DND-41 (cell line): Measurements from ENCODE around the gene FBXL5.

Experiments
- ATAC-seq: fragments of 200-7000 bp; cut with Tn5 transposase; 3 replicates; pipeline ENCODE4 v1.9.1; 2021; ENCODE audit warnings: low read depth; ENCODE audit not compliant: insufficient read depth
- DNase-seq: peaks from one replicate; pipeline ENCODE4 v3.0.0-alpha.2; 2020
- H2AFZ ChIP-seq: 2 replicates; pipeline ENCODE4 v1.6.0; 2012; ENCODE audit warnings: low read depth, low read length
- H3K27ac ChIP-seq: 2 replicates; pipeline ENCODE4 v1.5.1; 2012; ENCODE audit warnings: low read length, inconsistent platforms
- H3K27me3 ChIP-seq: fragments of 200-600 bp; sonication (generic); 2 replicates; pipeline ENCODE4 v1.6.0; 2012; ENCODE audit warnings: low read length, mild to moderate bottlenecking, inconsistent platforms; ENCODE audit not compliant: insufficient read depth, poor library complexity
- H3K36me3 ChIP-seq: 2 replicates; pipeline ENCODE4 v1.5.1; 2012; ENCODE audit warnings: low read length, inconsistent platforms; ENCODE audit not compliant: insufficient read depth
- H3K4me1 ChIP-seq: 2 replicates; pipeline ENCODE4 v1.5.1; 2012; ENCODE audit warnings: mild to moderate bottlenecking, low read length; ENCODE audit not compliant: insufficient read depth
- H3K4me2 ChIP-seq: 2 replicates; pipeline ENCODE4 v1.6.0; 2012; ENCODE audit warnings: mild to moderate bottlenecking, moderate library complexity, low read length, inconsistent platforms; ENCODE audit not compliant: insufficient read depth
- H3K4me3 ChIP-seq, 2 experiments: fragments of 200-600 bp in 1 of 2; shearing (Covaris generic) in 1 of 2; 2 replicates each; pipeline ENCODE4 v1.5.1; 2012 to 2016; ENCODE audit warnings: inconsistent platforms in 2 of 2, low read length in 2 of 2, mild to moderate bottlenecking in 2 of 2, low read depth in 1 of 2, moderate library complexity in 1 of 2
- H3K79me2 ChIP-seq: 2 replicates; pipeline ENCODE4 v1.6.0; 2012; ENCODE audit warnings: low read length, inconsistent platforms; ENCODE audit not compliant: insufficient read depth
- H3K9ac ChIP-seq: 2 replicates; pipeline ENCODE4 v1.6.0; 2012; ENCODE audit warnings: low read depth, mild to moderate bottlenecking, inconsistent platforms, low read length, moderate library complexity
- H3K9me3 ChIP-seq: 2 replicates; pipeline ENCODE4 v1.5.1; 2012; ENCODE audit warnings: low read length, moderate library complexity, mild to moderate bottlenecking, inconsistent platforms; ENCODE audit not compliant: insufficient read depth, severe bottlenecking
- H4K20me1 ChIP-seq: 2 replicates; pipeline ENCODE4 v1.6.0; 2012; ENCODE audit warnings: low read length; ENCODE audit not compliant: insufficient read depth
- CTCF ChIP-seq: IDR thresholded peaks from 2 replicates; pipeline ENCODE4 v1.5.1; 2012; ENCODE audit warnings: borderline replicate concordance, low read length, moderate library complexity, mild to moderate bottlenecking; ENCODE audit not compliant: poor library complexity, severe bottlenecking; ENCODE audit errors: extremely low read depth
- EZH2 ChIP-seq: IDR thresholded peaks from 3 replicates; pipeline ENCODE4 v1.6.1; 2012; ENCODE audit warnings: borderline replicate concordance, low read depth, mild to moderate bottlenecking, moderate library complexity, low read length, inconsistent platforms; ENCODE audit not compliant: severe bottlenecking

Gene FBXL5

DNA sequence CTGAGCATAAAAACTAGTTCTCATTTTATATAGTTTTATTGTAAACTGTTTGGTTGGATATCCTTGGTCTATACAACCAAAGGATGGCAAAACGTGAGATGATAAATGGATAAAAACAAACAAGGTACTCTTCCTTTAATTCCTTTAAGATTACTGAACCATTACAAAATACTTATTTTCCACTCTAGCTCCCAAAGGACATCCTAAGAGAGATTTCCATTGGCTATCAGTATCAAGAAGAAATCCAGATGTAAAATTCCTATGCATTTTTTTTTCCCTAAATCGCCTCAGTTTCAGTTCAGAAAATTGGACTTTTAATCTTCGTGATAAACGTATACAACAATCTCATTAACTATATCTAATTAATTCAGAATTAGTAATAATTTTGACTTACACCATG lies 2.3 kb downstream of the FBXL5 start:
- ATAC-seq (no peak), DNase-seq (no peak)
- Histone ChIP-seq H2AFZ (no peak overlapping the region), H3K36me3 (no peaks in the 10 kb centered on the region; the same call in 1 of the 2 replicates), H3K4me1 (peaks cover 66% of the 10 kb centered on the region), H4K20me1 (peaks cover 33% of the 10 kb centered on the region), H3K9ac (peak overlapping the region; percentile 94), H3K27ac (peak overlapping the region; percentile 90), H3K27me3 (no peaks in the 10 kb centered on the region), H3K4me2 (peak overlapping the region; percentile 65), H3K9me3 (no peaks in the 10 kb centered on the region), H3K79me2 (peaks cover 81% of the 10 kb centered on the region), H3K4me3 (peak overlapping the region; percentile 60 to 90)
- TF ChIP-seq EZH2 = no peak
- TF ChIP-seq CTCF = no peak

- ATAC-seq = no peak
- Histone ChIP-seq H2AFZ (no peak overlapping the region), H3K27me3 (no peaks in the 10 kb centered on the region), H3K9me3 (no peaks in the 10 kb centered on the region), H3K79me2 (peaks cover 88% of the 10 kb centered on the region), H3K4me3 (peak overlapping the region in 1 of 2 experiments; percentile 90; a peak in 2 of 4 replicates), H3K4me1 (peaks cover 66% of the 10 kb centered on the region), H3K9ac (peak overlapping the region; percentile 94; the same call in 1 of the 2 replicates), H3K36me3 (no peaks in the 10 kb centered on the region; the same call in 1 of the 2 replicates), H3K4me2 (peak overlapping the region; percentile 65), H4K20me1 (peaks cover 39% of the 10 kb centered on the region), H3K27ac (peak overlapping the region; percentile 51; the same call in 1 of the 2 replicates)
- no peak for DNase-seq
- TF ChIP-seq EZH2 = no peak
- TF ChIP-seq CTCF = no peak
Measured at GRCh38 chr4:15652191-15652590, 3.0 kb downstream of the FBXL5 start.

GRCh38 chr4:15651676-15652075 lies 3.5 kb downstream of the FBXL5 start:
- ATAC-seq = peak; percentile 32
- DNase-seq = peak; percentile 22
- Histone ChIP-seq H3K27me3 (no peaks in the 10 kb centered on the region), H3K9ac (peak overlapping the region; percentile 94; the same call in 1 of the 2 replicates), H3K79me2 (peaks cover 91% of the 10 kb centered on the region), H3K4me3 (peak overlapping the region in 1 of 2 experiments; percentile 90; a peak in 1 of 4 replicates), H3K4me2 (peak overlapping the region; percentile 65), H3K36me3 (no peaks in the 10 kb centered on the region; the same call in 1 of the 2 replicates), H3K9me3 (no peaks in the 10 kb centered on the region), H3K4me1 (peaks cover 66% of the 10 kb centered on the region), H4K20me1 (peaks cover 40% of the 10 kb centered on the region), H2AFZ (no peak overlapping the region), H3K27ac (peak overlapping the region; percentile 51)
- TF ChIP-seq EZH2 (no peak), CTCF (no peak)
